GM12874 (cell line): Measurements from ENCODE around the gene KANTR.

Experiments
- CTCF ChIP-seq: IDR thresholded peaks from 2 replicates; pipeline ENCODE4 v1.5.1; 2011; ENCODE audit warnings: low read depth, mild to moderate bottlenecking, control low read depth, low read length, moderate library complexity; ENCODE audit not compliant: insufficient read depth

Gene KANTR

GRCh38 chrX:53135581-53135980 lies 41.6 kb downstream of the KANTR start:
- TF ChIP-seq CTCF, result no peak

GRCh38 chrX:53153581-53153980 lies 59.6 kb downstream of the KANTR start:
- no peak for TF ChIP-seq CTCF

GRCh38 chrX:53155512-53156206 lies 61.7 kb downstream of the KANTR start:
- no peak for TF ChIP-seq CTCF

GRCh38 chrX:53156207-53156596 lies 62.3 kb downstream of the KANTR start:
- no peak for TF ChIP-seq CTCF

- no peak for TF ChIP-seq CTCF
These were observed 65.2 kb downstream of the KANTR start for GRCh38 chrX:53159184-53159583.

- TF ChIP-seq CTCF, result no peak
These were observed 66.5 kb downstream of the KANTR start for GRCh38 chrX:53160297-53160983.

GRCh38 chrX:53163436-53163835 lies 69.5 kb downstream of the KANTR start:
- no peak for TF ChIP-seq CTCF
